ENCODE measurements around the gene HLA-DQB1.

DNA sequence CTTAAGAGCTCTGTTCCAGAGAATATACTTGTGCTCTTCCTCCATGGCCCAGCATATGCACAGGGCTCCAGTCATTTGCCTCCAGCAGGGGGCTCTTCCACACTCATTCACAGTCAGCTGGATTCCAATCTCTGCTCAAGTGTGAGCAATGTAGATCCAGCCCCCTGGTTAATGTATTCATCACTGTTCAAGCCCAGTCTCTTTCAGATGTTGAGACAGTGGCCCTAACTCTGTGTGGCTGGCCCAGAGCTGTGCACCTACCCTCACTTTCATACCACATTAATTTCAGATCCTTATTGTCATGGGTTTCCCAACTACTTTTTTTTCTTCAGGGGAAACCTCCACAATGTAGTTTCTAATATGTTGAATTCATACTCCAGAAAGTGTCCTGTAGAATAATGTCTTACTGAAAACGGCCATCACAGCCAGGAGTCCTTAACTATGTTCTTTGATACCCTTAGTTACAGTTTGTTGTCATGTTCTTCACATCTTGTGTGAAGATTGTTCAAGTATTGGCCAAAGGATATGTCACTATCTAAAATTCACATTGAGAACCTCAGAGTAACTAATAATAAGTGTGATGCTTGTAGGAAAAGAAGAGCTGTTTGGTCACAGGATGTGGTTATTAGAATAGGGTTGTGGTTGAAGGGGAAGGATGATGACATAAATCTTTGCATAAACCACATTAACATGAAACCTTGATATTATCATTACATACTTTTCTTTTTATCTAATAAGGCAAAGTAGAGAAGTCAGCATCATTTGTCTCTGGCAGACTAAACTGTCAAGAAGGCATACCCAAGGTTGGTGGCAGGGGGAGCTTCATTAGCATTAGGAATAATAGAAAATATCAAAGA is 43.7 kb downstream of the HLA-DQB1 start:
- TF ChIP-seq, protein P1, sequence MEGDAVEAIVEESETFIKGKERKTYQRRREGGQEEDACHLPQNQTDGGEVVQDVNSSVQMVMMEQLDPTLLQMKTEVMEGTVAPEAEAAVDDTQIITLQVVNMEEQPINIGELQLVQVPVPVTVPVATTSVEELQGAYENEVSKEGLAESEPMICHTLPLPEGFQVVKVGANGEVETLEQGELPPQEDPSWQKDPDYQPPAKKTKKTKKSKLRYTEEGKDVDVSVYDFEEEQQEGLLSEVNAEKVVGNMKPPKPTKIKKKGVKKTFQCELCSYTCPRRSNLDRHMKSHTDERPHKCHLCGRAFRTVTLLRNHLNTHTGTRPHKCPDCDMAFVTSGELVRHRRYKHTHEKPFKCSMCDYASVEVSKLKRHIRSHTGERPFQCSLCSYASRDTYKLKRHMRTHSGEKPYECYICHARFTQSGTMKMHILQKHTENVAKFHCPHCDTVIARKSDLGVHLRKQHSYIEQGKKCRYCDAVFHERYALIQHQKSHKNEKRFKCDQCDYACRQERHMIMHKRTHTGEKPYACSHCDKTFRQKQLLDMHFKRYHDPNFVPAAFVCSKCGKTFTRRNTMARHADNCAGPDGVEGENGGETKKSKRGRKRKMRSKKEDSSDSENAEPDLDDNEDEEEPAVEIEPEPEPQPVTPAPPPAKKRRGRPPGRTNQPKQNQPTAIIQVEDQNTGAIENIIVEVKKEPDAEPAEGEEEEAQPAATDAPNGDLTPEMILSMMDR (conservative IDR thresholded peaks at IDR 0.05), result peak; percentile 55
- TF ChIP-seq EZH2 (IDR thresholded peaks at IDR 0.05; ENCODE audit: low read depth), result no peak
